Fibroblast of mammary gland (primary cell): ENCODE data around the gene PHF12.

Source experiments
- DNase-seq: peaks from one replicate; pipeline ENCODE4 v3.0.0-alpha.2; 2010; ENCODE audit warnings: low read depth
- H3K4me3 ChIP-seq: 2 replicates; pipeline ENCODE4 v1.5.1; 2011; ENCODE audit warnings: low read depth, mild to moderate bottlenecking, low read length, moderate library complexity; ENCODE audit not compliant: control insufficient read depth
- TF ChIP-seq, protein P1 (sequence below): conservative IDR thresholded peaks from 2 replicates; pipeline ENCODE4 v1.5.1; 2011; ENCODE audit warnings: low read depth, low read length, inconsistent platforms; ENCODE audit not compliant: control insufficient read depth, insufficient read depth

Gene PHF12

DNA sequence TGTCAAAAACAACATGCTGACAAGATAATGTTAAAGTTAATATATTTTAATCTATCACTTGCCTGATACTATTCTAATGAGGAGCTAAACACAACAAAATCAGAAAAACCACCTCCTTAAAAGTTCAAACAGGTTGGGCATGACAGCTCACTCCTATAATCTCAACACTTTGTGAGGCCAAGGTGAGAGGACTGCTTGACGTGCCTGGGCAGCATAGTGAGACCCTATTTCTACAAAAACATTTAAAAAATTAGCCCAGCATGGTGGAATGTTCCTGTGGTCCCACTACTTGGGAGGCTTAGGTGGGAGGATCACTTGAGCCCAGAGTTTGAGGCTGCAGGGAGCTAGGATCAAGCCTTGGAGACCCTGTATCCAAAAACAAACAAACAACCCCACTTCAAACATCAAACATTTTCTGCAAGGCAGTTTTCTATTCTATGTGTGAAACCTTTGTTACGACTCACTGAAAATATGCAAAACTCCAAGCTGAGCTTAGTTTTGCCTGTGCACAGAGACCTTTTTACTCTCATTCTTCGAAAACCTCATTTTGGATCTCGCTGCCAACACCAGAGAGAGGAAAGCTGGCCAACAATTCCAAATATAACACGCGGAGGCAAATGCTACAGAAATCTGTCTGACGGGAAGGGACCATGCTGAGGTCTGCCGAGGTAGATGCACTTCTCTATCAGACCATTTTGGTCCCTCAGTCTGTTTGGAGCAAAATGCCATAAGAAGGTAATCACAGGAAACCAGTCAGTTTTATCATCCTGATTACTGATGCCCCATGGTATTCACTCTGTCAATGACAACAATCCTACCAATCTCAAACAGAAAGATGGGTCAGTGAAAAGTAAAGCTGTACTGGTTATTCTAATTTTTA is 6.2 kb downstream of the PHF12 start:
- no peak overlapping the region for H3K4me3 ChIP-seq
- TF ChIP-seq, protein P1, sequence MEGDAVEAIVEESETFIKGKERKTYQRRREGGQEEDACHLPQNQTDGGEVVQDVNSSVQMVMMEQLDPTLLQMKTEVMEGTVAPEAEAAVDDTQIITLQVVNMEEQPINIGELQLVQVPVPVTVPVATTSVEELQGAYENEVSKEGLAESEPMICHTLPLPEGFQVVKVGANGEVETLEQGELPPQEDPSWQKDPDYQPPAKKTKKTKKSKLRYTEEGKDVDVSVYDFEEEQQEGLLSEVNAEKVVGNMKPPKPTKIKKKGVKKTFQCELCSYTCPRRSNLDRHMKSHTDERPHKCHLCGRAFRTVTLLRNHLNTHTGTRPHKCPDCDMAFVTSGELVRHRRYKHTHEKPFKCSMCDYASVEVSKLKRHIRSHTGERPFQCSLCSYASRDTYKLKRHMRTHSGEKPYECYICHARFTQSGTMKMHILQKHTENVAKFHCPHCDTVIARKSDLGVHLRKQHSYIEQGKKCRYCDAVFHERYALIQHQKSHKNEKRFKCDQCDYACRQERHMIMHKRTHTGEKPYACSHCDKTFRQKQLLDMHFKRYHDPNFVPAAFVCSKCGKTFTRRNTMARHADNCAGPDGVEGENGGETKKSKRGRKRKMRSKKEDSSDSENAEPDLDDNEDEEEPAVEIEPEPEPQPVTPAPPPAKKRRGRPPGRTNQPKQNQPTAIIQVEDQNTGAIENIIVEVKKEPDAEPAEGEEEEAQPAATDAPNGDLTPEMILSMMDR, result no peak
- DNase-seq, result peak; percentile 33

GRCh38 chr17:28944343-28944742 is 7.0 kb downstream of the PHF12 start:
- no peak overlapping the region for H3K4me3 ChIP-seq
- DNase-seq, result no peak
- TF ChIP-seq, protein P1, result no peak

DNA sequence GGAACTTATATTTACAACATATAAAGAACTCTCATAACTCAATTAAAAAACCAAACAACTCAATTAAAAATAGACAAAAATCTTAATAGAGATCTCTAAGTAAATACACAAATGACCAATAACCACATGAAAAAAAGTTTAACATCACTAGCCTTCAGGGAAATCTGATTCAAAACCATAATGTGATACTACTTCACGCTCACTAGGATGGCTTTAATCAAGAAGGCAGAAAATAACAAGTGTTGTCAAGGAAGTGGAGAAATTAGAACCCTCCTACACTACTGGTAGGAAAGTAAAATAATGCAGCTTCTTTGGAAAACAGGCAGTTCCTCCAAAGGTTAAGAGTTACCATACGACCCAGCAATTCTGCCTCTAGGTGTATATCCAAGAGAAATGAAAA is 8.4 kb downstream of the PHF12 start:
- no peak overlapping the region for H3K4me3 ChIP-seq
- no peak for DNase-seq
- TF ChIP-seq, protein P1, result no peak

DNA sequence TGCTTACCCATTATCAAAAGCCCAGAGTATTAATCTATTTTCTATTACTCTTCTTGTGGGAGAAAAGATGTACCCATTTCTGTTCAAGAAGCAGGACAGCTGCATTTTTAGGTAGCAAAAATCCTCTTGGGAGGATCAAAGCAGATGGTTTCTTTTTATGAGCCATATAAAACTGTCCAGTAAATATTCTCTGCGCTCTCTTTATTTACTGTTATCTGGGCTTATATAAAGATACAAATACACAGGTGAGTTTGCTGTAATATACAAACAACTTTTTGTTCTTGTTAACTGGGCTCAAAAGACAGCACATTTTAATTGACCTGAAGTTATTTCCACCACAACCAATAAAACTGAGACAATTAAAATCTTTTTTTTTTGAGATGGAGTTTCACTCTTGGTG is 10.1 kb downstream of the PHF12 start:
- DNase-seq, result no peak
- H3K4me3 ChIP-seq, result no peak overlapping the region
- TF ChIP-seq, protein P1, result no peak

- no peak overlapping the region for H3K4me3 ChIP-seq
- TF ChIP-seq, protein P1, result no peak
- no peak for DNase-seq
These were observed 10.6 kb downstream of the PHF12 start for GRCh38 chr17:28940675-28941074.

GRCh38 chr17:28940142-28940541 is 11.2 kb downstream of the PHF12 start:
- TF ChIP-seq, protein P1, result no peak
- no peak overlapping the region for H3K4me3 ChIP-seq

GRCh38 chr17:28938552-28938951 is 12.8 kb downstream of the PHF12 start:
- no peak for DNase-seq
- H3K4me3 ChIP-seq, result no peak overlapping the region
- TF ChIP-seq, protein P1, result no peak

More at GRCh38 chr17:28940142-28940541, 11.2 kb downstream of the PHF12 start:
- DNase-seq, result no peak
